CD4-positive, alpha-beta T cell treated with Interleukin-6 at 100 ng/mL for 8 hours (primary cell): Measurements from ENCODE around the gene MXD4.

Source experiments
- DNase-seq: peaks from one replicate; pipeline ENCODE4 v3.0.0-alpha.2; 2020; ENCODE audit warnings: mixed read lengths, low spot score

The MXD4 gene, protein sequence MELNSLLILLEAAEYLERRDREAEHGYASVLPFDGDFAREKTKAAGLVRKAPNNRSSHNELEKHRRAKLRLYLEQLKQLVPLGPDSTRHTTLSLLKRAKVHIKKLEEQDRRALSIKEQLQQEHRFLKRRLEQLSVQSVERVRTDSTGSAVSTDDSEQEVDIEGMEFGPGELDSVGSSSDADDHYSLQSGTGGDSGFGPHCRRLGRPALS

DNA sequence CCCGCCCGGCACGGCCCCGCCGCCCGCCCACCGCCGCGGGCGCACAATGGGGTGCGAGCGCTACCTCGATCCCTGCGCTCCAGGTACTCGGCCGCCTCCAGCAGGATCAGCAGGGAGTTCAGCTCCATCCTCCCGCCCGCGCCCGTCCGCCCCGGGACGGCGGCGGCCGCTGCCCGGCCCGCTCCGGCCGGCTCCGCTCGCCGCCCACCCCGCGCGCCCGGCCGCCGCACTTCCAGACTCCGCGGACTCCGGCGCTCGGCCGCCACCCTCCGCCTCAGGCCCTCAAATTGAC, at the start of gene MXD4:
Gene MXD4 (minus strand): TSS at position 257 of the 292 bp plus-strand sequence. CDS start 129 bp downstream, at position 128.
- DNase-seq, result no peak

- DNase-seq, result no peak
Observed at GRCh38 chr4:2306773-2307410, 45.0 kb upstream of the MXD4 start.

DNA sequence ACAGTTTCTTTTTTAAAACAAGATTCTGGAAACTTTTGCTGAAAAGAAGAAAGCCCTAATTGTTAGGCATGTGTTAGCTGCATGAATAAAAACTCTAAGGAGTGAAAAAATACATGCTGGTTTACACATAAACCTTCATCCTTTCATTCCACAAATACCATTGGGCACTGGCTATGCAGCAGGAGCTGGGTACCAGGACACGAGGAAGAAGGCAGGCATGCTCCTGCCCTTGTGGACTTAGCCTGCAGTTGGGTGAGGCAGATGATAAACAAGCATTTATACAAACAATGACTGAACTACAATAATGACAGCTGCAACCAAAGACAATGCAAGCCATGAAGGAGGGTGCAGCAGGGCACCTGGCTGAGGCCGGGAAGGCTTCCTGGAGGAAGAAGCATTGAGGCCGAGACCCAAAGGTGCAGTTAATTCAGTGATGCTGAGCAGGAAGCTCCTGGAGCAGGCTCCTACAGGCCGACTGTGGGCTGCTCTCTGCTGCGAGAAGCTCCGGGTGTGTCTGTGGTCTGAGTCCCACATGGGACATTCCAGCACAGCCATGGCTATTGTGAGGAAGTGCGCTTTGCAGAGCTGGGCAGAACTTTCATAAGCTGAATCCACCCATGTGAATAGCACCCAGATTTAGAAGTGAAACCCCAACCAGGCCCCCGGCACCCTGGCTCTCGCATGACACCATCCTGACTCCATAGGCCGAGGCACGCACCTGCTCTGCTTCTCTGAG, 44.0 kb upstream of the MXD4 start:
- DNase-seq, result no peak

DNA sequence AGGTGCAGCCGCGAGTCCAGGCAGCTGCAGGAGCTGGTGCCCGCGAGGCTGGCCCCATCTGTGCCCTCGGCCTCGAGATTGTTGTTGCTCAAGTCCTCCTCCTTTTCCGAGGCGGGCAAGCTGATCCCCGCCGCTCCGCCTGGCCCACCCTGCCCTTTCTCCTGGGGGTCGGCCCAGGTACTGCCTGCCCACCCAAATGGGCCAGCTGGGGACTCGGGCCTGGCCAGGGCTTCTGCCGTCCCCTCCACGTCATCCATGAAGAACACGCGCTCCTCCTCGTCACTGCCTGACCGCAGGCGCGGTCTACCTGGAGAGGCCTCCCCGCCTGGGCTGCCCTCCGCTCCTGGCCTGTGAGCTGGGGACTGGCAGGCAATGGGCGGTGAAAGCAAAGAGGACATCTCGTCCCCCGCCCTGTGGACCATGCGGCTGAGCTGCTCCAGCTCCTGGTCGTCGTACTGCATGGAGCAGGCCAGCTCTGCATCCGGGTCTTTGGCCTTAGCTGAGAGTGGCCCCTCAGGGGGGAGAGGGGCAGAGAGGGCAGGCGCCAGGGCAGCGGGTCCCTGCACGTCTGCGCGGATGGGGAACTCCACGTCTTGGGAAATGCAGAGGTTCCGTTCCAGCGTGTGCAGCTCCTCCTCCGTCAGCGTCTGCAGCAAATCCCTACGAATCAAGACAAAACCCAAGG, 43.1 kb upstream of the MXD4 start:
- DNase-seq, result no peak

DNA sequence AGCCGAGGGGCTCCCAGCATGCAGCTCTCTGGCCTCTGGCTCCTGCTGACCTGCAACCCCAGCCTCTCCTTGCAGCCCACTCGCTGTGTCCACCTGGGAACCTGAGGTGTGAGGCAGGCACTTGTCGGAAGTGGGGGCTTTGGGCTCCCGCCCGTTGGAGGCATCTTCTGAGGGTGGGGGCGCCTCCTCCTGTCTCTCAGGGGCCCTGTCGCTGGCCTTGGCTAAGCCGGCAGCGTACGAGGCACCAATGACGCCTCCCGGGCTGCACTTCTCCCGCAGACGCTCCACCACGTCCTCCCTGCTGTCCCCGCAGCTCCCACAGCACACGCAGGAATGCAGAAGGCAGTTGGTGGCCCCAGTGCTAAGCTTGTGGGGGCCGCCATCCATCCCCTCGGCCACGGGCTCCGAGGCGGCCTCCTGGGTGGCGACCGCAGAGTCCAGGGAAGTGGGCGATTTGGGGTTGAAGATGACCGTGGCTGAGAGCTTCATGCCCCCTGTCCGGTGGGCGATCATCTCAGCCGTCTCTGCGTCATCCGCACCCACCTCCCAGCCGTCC, 42.5 kb upstream of the MXD4 start:
- DNase-seq, result no peak

DNA sequence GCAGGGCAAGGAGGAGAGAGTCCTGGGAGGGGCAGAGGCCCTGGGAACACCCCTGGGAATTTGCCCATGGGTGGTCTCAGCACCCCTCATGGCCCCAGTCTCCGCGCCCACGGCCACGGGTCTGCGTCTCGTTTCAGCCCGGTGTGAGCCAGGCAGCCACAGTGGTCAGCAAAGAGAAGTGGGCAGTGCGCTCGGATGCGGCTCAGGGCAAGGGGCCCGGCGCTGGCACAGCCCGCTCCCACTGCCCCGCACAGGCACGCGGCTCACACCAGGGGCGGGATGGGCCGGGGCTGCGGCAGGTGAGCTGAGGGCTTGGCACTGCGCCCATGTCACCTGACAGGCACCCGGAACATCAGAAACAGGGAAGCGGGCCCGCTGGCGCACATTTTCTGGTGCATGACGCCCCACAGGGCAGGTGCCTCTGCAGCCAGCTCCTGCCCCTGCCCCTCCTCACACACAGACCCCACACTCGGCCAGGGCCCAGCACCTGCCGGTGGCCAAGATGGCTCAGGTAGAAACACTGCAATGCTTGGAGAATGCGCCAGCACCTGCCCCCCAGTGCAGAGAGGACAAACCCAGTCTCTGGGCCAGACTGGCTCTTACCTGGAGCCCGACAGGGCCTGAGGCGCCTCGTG, 41.9 kb upstream of the MXD4 start:
- no peak for DNase-seq

DNA sequence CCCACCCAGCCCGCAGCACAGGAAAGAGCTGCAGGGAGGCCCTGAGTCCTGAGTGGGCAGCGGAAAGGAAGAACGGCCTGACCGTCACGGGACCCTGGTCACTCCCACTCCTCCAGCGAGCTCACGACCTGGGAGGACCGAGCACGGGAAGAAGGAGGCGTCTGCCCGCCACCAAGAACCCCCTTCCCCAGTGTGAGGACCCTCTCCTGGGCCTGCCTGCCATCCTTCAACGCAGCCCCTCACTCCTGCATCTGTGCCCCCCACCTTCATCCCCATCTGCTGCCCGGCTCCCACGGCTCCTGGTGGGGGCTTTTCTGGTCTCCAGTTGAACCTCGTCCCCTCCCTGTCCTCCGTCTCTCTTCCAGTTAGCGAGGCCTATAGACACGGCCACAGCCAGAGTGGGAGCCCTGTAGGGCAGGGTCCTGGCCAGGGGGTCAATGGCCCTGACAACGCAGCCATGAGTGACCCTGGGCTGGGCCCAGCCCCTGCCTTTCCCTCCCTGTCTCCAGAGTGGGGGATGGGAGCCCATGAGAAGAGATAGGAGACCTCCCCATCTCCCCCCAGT, 41.3 kb upstream of the MXD4 start:
- no peak for DNase-seq

- DNase-seq, result no peak
Observed at GRCh38 chr4:2302387-2303119, 40.6 kb upstream of the MXD4 start.

DNA sequence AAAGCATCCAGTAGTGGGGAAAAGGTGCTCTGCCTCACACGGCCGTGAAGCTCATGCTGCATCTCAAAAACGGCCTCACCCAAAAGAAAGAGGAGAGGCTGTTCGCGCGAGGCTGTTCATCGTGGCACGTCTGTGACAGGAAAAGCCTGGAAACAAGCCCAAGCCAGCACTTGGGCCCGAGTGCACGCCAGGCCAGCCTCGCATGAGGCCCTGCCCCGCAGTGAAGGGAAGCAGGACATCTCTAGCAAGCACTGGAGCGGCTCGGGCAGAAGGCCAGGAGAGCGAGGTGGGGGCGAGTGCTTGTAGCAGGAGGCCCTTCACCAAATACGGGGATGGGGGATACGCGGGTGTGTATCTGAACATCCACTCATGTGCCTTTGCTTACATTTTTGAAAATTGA, 39.9 kb upstream of the MXD4 start:
- DNase-seq, result no peak

DNA sequence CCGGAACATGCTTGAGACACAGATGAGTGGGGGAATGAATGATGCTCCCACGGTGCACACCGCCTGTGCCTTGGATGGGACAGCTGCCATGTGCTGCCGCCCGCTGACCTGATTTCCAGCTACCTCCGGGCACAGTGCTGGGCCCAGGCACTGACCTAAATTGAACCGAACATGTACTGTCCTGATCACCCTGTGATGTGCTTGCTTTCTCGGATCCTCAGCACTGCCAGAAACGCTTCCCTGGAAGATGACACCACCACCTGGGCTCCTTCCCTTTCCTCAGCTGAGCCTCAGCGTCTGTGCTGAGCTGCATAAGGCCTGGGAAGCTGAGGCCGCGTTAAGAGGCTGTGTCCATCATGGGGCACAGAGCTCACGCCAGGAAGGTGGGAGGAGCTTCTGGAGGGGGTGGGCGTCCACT, 39.3 kb upstream of the MXD4 start:
- no peak for DNase-seq

DNA sequence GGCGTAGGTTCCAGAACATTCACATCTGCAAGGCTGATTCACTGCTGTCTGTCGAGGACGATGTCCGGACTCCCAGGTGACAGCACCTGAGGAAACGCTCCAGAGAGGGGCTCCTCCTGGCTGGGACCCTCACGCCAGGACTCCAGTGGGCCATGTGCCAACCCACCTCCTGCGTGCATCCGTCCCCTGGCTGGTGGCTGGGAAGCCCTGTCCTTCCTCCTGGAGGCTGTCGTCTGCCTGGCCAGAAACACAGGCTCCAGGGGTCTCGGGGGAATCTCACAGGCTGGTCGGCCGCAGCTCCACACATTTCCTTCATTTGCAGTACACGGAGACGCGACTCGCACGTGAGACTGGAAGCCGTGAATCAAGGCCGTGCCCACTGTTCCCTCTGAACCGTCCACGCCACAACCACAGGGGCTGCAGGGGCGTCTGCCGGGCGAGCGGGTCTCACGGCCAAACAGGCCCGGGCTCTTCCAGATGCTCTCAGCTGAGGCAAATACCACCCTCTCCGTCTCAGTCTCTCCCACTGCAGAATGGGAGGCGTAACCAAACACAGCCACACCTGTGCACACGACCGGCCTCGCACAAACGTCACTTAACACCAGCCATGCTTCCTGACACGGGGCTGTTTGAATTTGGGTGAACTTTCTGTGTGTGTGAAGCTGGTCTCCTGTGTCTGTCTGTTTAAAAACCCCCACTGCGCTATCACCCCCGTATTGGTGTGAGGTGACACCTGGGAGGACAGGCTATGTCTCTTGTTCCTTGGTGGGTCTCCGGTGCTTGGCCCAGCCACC, 38.7 kb upstream of the MXD4 start:
- no peak for DNase-seq

DNA sequence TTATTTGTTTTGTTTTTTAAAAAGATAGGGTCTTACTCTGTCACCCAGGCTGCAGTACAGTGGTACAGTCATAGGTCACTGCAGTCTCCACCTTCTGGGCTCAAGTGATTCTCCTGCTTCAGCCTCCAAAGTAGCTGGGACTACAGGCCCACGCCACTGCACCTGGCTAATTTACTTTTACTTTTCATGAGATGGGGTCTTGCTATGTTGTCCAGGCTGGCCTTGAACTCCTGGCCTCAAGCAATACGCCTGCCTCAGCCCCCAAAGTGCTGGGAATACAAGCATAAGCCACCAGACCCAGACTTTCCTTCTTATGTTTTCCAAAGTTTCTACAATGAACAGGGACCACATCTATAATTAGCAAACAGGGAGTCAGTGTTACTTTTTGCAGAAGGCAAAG, 37.9 kb upstream of the MXD4 start:
- no peak for DNase-seq

- DNase-seq, result no peak
Observed at GRCh38 chr4:2298532-2298991, 36.7 kb upstream of the MXD4 start.

- DNase-seq, result no peak
Observed at GRCh38 chr4:2297606-2298531, 36.0 kb upstream of the MXD4 start.

GRCh38 chr4:2296631-2297601, 35.0 kb upstream of the MXD4 start:
- DNase-seq, result no peak

DNA sequence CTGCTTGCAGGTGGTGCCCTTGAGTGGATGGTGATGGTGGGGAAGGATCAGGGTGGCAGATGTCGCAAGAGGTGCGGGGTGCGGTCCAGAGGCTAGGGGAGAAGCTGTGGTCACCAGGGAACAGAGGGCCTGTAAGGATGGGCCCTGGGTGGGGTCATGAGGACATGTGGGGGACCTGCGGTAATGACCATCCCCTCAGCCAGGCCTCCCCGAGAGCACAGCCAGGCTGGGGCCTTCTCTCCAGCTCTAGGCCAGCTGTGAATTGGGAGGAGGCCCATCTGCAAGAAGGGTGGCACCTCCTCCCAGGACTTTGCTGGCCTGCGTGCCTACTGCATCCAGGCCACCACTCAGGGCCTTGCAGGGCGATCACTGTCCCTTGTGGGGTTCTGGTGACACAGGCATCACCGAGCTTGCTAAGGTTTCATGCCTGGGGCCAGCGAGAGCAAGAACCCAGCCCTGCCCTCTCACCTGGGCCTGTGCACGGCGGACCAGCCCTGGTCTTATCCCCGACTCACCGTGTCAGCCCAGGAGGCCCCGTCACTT, 34.1 kb upstream of the MXD4 start:
- DNase-seq, result no peak

DNA sequence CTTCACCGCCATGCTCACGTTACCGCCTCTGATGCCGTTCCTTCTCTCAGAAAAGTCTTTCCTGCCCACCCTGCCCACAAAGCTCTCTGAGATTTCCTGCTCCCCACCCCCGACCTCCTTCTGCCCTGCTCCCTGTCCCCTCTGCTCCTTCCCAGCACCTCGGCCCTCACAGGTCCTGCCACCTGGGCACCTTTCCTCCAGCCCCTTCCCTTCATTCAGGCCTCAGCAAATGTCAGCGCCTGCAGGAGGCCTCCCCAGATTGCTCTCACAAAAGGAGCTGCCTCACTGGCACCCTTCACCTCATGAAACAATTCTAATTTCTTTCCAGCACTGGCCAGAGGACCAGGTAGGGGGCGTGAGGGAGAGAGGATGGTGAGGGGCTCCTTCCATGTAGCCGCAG, 33.6 kb upstream of the MXD4 start:
- no peak for DNase-seq
